HG03064 (cell line): Measurements from ENCODE around the gene KCTD18.

Experiments used
- ATAC-seq: cut with Tn5 transposase; IDR thresholded peaks from one replicate; pipeline ENCODE4 v1.9.1; 2021; ENCODE audit warnings: low read depth; ENCODE audit not compliant: unreplicated experiment

Gene KCTD18

DNA sequence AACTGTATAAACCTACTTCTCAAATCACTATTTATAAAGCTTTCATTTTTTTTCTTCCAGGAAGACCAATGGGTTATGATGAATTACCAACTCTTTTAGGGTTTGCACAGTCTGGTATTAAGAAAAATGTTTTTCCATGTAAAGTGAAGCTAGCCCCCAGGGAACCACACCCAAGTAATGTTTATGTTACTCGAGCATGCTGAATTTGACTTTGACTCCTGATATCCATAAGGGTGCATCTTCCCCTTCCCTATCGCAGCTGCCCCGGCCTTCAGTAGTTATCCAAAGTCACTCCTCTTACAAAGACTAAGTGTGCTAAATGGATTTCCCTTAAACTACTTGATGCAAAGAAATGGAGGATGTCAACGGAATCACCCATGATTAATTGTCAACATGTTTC is 21.7 kb downstream of the KCTD18 start:
- ATAC-seq, result no peak

- no peak for ATAC-seq
Measured at GRCh38 chr2:200486529-200486928, 23.3 kb downstream of the KCTD18 start.

DNA sequence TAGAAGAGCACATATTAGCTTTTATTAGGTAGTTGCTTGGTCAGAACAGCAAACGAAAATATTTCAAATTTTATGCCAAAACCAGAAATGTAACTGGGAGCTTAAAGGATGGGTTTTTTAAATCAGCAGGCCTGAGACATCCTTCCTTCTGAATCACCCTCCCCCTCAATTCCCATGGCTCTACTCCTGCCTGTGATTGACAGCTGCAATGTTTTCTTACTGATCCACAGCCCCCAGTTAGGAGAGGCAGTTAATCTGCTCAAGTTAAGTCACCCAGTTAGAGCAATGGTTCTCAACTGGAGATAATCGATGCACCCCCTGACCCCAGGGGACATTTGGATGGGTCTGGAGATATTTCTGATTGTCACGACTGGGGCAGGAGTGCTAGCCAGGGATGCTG is 24.9 kb downstream of the KCTD18 start:
- ATAC-seq, result no peak

GRCh38 chr2:200483729-200484198 is 26.1 kb downstream of the KCTD18 start:
- no peak for ATAC-seq

- ATAC-seq, result peak; percentile 53
Measured at GRCh38 chr2:200482194-200482593, 27.7 kb downstream of the KCTD18 start.

DNA sequence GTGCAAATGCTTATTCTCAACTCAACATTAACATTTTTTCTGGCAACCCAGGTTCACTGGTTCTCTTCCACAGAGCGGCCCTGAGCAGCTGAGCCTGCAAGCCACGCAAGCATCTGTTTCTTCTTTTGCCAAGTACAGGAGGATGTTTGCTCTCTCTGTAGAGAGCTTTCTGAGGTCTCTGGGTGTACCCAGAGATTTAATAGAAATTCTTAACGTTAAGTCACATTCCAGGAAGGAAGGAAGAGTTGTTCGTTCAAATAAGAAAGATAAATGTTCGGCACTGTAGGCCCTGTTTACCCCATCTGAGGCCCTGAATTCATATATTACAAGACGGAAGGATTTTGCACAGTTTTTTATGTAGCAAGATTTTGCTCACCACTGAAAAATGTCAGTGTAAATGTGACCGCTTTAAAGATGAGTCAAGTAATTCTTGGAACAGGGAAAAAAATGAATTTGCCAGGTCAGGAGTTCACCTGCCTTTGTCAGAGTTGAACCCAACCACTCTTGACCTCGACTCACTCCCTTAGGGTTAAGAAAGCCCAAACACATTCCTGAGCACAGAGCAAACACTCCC is 30.1 kb downstream of the KCTD18 start:
- ATAC-seq, result no peak

GRCh38 chr2:200477667-200478131 is 32.2 kb downstream of the KCTD18 start:
- ATAC-seq, result no peak

- no peak for ATAC-seq
Measured at GRCh38 chr2:200476836-200477235, 33.0 kb downstream of the KCTD18 start.

DNA sequence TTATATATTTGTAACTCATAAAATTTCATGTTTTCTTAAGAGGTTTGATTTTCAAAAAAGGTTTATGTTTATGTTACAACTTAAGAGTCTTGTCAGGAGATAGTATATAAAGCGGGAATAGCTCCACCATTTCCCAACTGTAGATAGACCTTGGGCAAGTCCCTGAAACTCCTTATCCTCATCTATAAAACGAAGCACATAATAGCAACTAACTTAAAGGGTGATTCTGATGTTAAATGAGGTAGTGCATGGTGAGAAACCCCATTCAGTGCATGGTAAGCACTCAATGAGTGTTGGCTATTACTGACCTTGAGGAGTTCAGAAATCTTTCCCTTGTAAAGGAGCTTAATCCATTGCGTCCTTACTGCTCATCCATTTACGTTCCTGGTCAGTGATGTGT is 34.1 kb downstream of the KCTD18 start:
- no peak for ATAC-seq

- ATAC-seq, result no peak
Measured at GRCh38 chr2:200472853-200473464, 36.9 kb downstream of the KCTD18 start.

- ATAC-seq, result peak; percentile 12
Measured at GRCh38 chr2:200471928-200472645, 37.8 kb downstream of the KCTD18 start.

- ATAC-seq, result peak; percentile 71
Measured at GRCh38 chr2:200471324-200471848, 38.5 kb downstream of the KCTD18 start.

- ATAC-seq, result no peak
Measured at GRCh38 chr2:200470230-200470629, 39.6 kb downstream of the KCTD18 start.

GRCh38 chr2:200469708-200470211 is 40.1 kb downstream of the KCTD18 start:
- no peak for ATAC-seq

GRCh38 chr2:200467806-200468681 is 41.8 kb downstream of the KCTD18 start:
- no peak for ATAC-seq

DNA sequence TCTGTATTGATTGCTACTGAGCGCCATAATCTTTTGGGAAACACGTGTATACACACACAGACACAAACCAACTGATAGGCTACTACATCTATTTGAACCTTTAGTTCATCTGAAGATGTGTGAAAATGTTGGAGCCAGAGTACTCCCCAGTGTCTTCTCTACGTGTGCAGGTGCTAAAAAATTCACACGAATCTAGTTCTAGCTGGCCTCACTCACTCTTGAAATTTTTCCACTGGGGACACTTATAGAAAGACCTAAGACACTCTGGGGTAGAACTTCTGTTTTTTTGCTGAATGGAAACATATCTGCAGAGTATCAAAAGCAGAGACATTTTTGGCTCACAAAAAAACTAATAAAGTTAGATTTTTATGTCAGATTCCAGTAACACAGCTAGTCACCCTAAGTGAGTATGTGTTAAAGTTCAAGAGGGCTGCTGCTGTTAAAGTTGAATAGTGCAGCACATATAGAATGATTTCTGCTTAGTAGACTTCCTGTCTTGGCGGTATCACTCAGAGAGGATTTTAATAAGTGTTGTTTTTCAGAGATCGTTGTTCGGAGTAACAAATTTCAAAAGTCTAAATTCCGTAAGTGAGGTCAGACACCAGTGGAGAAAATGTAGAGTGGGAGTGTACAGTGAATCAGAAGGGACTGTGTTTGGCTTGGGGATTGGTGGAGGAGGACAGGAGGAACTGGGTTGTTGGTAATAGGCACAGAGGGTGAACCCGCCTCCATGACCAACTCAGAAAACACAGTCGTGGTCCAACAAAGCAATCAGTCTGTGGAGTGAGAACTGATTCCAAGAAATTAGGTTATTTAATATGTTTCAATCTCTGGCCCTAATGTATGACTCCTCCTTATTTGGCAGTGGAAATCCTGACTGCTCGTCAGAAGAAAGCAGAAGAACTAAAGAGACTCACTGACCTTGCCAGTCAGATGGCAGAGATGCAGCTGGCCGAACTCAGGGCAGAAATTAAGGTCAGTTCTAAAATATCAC is 43.1 kb downstream of the KCTD18 start:
- no peak for ATAC-seq

DNA sequence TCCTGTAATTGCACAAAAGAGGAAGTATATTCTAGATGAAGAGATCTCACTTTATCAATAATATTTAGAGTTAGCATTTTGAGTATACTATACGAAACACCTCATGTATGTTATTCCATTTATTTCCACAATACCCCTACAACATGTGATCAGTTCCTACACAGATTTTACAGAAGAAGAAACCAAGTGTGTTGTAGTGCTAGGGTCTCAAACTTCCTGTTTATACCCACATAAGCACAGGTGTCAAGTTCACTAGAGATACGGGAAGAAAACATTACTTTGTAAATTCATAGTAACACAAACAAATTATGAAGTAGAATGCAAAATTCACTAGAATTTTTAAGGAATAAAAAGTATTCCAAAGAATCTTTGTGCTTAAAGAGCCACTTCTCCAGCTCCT is 46.4 kb downstream of the KCTD18 start:
- no peak for ATAC-seq

GRCh38 chr2:200461846-200462710 is 47.8 kb downstream of the KCTD18 start:
- ATAC-seq, result no peak
